ENCODE data around the gene TMPRSS6.

Gene TMPRSS6

GRCh38 chr22:37109242-37109917 lies at the start of gene TMPRSS6:
TSS of gene TMPRSS6 (minus strand) at chr22:37109713. CDS start at chr22:37103417, 6,296 bp downstream.
- no peak for DNase-seq

GRCh38 chr22:37158963-37159290 lies 49.4 kb upstream of the TMPRSS6 start:
- DNase-seq: no peak

DNA sequence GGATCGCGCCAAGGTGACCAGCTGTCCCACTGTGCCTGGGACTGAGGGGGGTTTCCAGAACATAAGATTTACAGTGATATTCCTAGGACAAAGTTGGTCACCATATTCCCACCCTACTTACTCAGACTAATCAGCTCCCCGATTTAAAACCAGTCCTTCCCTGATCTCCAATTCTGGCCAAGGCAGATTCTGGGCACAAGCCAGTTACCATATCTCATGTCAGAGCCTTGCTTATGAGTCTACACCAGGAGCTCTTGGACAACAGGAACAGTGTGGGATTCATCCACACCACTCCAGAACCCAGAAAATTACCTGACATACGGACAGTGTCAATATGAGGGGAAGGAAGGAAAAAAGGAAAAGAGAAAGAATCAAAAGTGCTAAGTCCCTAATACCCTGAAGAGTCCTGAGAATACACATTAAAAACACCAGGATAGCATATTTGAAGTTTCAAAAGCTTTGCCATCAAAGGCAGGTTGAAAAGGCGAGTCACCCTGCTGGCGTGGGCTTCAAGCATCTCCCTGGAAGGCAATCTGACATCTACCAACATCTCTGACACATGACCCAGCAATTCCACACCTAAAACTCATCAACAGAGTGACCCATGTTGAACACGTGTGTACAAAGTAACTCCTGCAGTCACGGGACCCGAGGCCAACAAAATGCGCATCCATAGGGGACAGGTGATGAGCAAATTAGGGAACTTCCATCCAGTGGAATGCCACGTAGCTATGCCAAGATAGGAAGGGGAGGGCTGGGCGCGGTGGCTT lies 48.2 kb upstream of the TMPRSS6 start:
- DNase-seq: no peak

GRCh38 chr22:37156686-37157435 lies 47.3 kb upstream of the TMPRSS6 start:
- DNase-seq: no peak

- no peak for DNase-seq
Observed at GRCh38 chr22:37155971-37156370, 46.5 kb upstream of the TMPRSS6 start.

DNA sequence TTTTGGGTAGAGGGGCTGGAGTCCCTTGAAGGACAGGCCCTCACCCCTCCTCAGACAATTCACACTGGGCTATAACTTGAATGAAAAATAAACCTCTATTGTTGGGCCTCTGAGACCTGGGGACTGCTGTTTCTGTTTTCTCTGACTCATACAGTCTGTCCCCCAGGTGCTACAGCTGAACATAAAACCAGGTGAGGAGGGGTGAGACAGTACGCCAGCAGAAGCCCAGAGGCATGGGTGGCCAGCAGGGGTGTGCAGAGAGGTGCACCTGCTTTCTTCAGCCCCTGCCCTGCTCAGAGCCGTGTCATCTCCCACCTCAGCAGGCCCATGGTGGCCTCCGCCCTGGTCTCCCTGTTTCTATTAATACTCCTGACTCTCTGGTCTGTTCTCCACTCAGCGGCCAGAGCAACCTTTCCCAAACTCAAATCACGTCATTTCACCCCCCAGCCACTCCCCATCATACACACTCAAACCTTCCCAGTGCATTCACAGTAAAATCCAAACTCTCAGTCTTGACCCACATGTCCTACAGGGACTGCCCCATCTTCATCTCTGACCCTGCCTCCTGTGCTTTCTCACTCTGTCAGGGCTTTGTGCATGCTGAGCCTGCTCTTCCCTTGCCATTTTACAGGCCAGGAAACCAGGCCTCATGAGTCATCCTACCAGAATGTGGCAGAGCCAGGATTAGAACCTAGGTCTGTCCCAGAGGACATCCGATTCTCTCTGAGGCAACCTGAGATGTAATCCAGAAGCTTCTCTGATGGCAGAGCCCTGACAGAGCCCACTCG lies 45.6 kb upstream of the TMPRSS6 start:
- peak; percentile 79 for DNase-seq

DNA sequence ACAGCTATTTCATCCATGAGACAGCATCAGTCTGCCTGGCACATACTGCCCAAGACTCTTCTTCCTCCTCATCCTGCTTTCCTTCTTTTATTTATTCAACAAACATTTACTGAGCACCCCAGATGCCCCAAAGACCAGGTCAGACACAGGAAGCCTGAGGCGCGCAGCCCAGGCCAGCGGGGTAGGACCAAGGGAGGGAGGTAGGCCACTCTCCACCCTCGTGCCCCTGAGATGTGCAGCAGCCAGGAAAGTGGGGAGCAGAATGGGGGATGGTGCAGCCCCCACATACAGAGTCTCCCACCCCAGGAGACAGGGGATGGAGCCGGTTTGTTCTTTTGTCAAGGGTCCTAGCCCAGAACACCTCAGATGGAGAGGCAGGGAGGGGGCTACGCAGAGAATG lies 44.4 kb upstream of the TMPRSS6 start:
- no peak for DNase-seq

GRCh38 chr22:37151401-37151800 lies 41.9 kb upstream of the TMPRSS6 start:
- DNase-seq: no peak

GRCh38 chr22:37150701-37151100 lies 41.2 kb upstream of the TMPRSS6 start:
- no peak for DNase-seq

GRCh38 chr22:37148742-37149665 lies 39.5 kb upstream of the TMPRSS6 start:
- no peak for DNase-seq

DNA sequence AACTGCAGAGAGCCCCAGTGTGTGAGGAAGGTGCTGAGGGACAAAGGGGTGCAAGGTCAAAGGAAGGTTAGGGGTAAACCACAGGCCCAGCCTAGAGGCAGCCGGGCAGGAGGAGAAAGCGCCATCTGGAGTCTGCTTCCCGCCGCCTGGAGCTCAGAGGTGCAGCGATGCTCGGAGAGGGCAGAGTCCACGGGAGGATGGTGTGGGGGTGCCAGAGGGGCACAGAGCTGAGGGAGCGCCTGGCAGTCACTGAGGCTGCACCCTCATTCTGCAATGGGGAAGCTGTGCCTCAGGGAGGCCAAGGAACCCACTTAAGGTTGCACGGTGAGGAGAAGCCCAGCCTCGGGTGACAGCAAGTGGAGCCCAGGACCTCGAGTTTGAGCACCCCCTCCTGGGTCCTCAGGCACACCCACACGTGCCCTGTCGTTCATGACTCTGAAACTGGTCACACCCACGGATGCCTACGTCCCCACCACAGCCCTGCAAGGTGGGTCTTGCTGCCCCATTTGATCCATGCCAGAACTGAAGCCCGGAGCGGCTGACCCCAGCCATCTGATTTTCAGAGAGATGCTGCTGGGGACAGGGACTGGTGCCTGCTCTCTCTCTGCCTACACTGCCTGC lies 38.6 kb upstream of the TMPRSS6 start:
- peak; percentile 48 for DNase-seq

GRCh38 chr22:37147186-37147990 lies 37.9 kb upstream of the TMPRSS6 start:
- DNase-seq: no peak

DNA sequence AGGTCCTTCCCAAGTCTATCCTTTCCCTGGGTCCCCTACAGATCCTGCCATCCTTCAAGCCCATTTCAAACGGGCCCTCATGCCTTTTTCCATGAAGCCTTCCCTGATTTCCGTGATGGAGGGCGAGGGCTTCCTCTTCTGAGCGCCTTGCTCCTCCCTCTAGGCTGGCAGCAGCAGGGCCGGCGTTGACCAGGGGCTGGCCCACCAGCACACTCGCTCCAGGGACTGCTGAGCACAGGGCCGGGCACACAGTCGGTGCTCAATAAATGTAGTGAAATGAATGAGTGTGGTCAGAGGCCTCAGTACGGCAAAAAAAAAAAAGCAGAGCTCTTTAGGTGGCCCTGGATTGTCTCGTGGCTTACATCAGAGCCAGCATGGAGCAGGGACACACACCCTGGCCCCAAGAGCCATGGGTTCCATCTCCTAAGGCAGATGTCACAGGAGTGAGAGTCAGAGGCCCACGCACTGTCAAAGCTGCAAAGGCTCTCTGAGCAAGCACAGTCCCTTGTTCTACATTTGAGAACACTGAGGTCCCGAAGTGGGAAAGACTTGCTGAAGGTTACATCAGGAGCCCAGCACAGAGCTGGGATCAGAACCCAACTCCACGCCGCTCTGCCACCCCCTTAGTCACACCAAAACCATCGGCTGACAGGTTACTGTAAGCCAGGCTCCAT lies 37.1 kb upstream of the TMPRSS6 start:
- DNase-seq: no peak

GRCh38 chr22:37146051-37146385 lies 36.5 kb upstream of the TMPRSS6 start:
- no peak for DNase-seq

GRCh38 chr22:37145180-37146050 lies 35.9 kb upstream of the TMPRSS6 start:
- DNase-seq: no peak

DNA sequence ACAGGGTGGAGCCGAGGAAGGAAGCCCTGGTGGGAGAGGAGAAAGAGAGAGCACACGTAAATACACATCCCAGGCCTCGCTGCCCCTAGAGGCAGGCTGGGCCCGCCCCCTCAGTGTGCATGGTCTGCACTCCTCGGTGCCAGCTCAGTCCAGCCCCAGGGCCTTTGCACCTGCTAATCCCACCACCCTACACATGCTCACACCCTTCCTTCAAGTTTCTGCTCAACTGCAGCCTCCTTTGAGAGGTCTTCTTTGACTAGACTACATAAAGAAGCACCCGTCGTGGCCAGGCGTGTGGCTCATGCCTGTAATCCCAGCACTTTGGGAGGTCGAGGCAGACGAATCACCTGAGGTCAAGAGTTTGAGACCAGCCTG lies 34.7 kb upstream of the TMPRSS6 start:
- no peak for DNase-seq

DNA sequence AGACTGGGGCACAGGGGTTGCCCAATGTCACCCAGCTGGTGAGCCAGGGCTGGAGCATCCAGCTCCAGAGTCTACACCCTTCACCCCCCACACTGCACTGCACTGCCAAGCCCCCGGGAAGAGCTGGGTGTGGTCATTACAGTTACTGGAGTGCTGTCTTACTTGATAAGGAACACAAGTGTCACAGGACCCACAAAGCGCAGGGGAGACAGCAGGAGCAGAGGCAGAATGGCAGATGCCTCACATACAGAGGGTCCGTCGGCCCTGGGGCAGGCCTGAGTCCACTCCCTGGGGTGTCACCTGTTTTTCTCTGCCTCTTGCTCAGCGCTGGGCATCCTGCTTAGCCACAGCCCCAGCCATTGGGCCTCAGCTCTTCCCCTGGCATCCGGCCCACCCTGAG lies 32.5 kb upstream of the TMPRSS6 start:
- no peak for DNase-seq

GRCh38 chr22:37141476-37141875 lies 32.0 kb upstream of the TMPRSS6 start:
- DNase-seq: no peak

- DNase-seq: no peak
Observed at GRCh38 chr22:37140686-37141323, 31.3 kb upstream of the TMPRSS6 start.

Measured in activated CD4-positive, alpha-beta T cell treated with anti-CD3 and anti-CD28 coated beads, Interleukin-2, amount 50 U/mL, for 16 hours (primary cell).